Measurements from ENCODE around the gene SH3PXD2B.

- no peak for TF ChIP-seq CTCF (IDR thresholded peaks at IDR 0.05; ENCODE audit: low read length)
- TF ChIP-seq EZH2 (IDR thresholded peaks at IDR 0.05; ENCODE audit: borderline replicate concordance, low read length), result no peak
Measured at GRCh38 chr5:172442592-172442991, 11.7 kb downstream of the SH3PXD2B start.

All from OCI-LY1 (cell line).